A673 (cell line): ENCODE data around the gene CCDC39. TPM values are rescaled to one million over a fixed set of nuclear protein-coding genes. Genes with fewer than 3 reads are reported as not detected.
"Not testable (repeated sequence)": the region's sequence is repeated elsewhere in the genome, so short reads cannot be mapped to it uniquely, and the experiment has no call there.

Source experiments
- BruUV-seq: library from RNA; stranded (reverse); fragments of 400-500 nt; replicated peaks from 2 replicates; lab custom pipeline; 2021; lab: Mats Ljungman, UMichigan
- CTCF ChIA-PET: fragments of 300-600 bp; sonication (Branson Sonifier 250); formaldehyde crosslinking; loops from one replicate; lab custom pipeline; 2022; ENCODE audit warnings: antibody characterized with exemption; lab: Charles Lee
- POLR2A ChIA-PET: fragments of 300-600 bp; sonication (Branson Sonifier 250); formaldehyde crosslinking; loops from one replicate; lab custom pipeline; 2022; ENCODE audit warnings: antibody characterized with exemption; ENCODE audit not compliant: low non-redundant PET; lab: Charles Lee
- DNase-seq: peaks from one replicate; pipeline ENCODE4 v3.0.0-alpha.2; 2015; ENCODE audit warnings: low spot score
- H3K27ac ChIP-seq: fragments of 200-600 bp; sonication (generic); 2 replicates; pipeline ENCODE4 v1.5.1; 2016; ENCODE audit warnings: mixed run types, low read depth, mild to moderate bottlenecking, mixed read lengths, antibody characterized with exemption, low read length; ENCODE audit not compliant: poor library complexity, severe bottlenecking
- H3K27me3 ChIP-seq: fragments of 200-600 bp; sonication (generic); replicated peaks from 2 replicates; pipeline ENCODE4 v1.6.1; 2017; ENCODE audit warnings: mixed run types, low read depth, mild to moderate bottlenecking, mixed read lengths, antibody characterized with exemption, low read length; ENCODE audit not compliant: insufficient read depth, poor library complexity
- H3K36me3 ChIP-seq: fragments of 200-600 bp; sonication (generic); 2 replicates; pipeline ENCODE4 v1.6.1; 2016; ENCODE audit warnings: mixed run types, mild to moderate bottlenecking, mixed read lengths, antibody characterized with exemption, low read length; ENCODE audit not compliant: insufficient read depth, poor library complexity, severe bottlenecking
- H3K4me1 ChIP-seq: fragments of 200-600 bp; sonication (generic); 2 replicates; pipeline ENCODE4 v1.6.1; 2017; ENCODE audit warnings: mixed run types, mild to moderate bottlenecking, mixed read lengths, antibody characterized with exemption, low read length; ENCODE audit not compliant: insufficient read depth, poor library complexity, severe bottlenecking
- H3K4me3 ChIP-seq: fragments of 200-600 bp; sonication (generic); 2 replicates; pipeline ENCODE4 v1.5.1; 2016; ENCODE audit warnings: low read depth, mixed run types, mild to moderate bottlenecking, mixed read lengths, low read length; ENCODE audit not compliant: poor library complexity, severe bottlenecking
- H3K9me3 ChIP-seq: fragments of 200-600 bp; sonication (generic); 2 replicates; pipeline ENCODE4 v1.6.1; 2016; ENCODE audit warnings: mixed run types, low read depth, mild to moderate bottlenecking, mixed read lengths, antibody characterized with exemption, low read length; ENCODE audit not compliant: poor library complexity, severe bottlenecking
- EZH2 ChIP-seq: fragments of 200-600 bp; sonication (generic); IDR thresholded peaks from 2 replicates; pipeline ENCODE4 v1.6.1; 2017; ENCODE audit warnings: borderline replicate concordance, low read depth, mild to moderate bottlenecking, mixed read lengths, antibody characterized with exemption, low read length; ENCODE audit not compliant: poor library complexity, severe bottlenecking
- intact Hi-C: fragments of 100-400 bp; cut with micrococcal nuclease; formaldehyde crosslinking; loops from one replicate; pipeline ENCODE4 v1.10.0; 2022; ENCODE audit not compliant: unreplicated experiment
- total RNA-seq: library from RNA; stranded (reverse); gene quantifications from 2 replicates; pipeline ENCODE4 v1.2.3, GENCODE V29; 2021
- TF ChIP-seq, protein P1 (sequence below): fragments of 300-800, 200-600 bp; sonication (generic); conservative IDR thresholded peaks from 2 replicates; pipeline ENCODE4 v1.5.1; 2017; ENCODE audit warnings: low read depth, mild to moderate bottlenecking, antibody characterized with exemption, low read length, moderate library complexity, mixed read lengths

CCDC39 gene
- total RNA-seq, 1 experiment from 2014 or later = not detected

DNA sequence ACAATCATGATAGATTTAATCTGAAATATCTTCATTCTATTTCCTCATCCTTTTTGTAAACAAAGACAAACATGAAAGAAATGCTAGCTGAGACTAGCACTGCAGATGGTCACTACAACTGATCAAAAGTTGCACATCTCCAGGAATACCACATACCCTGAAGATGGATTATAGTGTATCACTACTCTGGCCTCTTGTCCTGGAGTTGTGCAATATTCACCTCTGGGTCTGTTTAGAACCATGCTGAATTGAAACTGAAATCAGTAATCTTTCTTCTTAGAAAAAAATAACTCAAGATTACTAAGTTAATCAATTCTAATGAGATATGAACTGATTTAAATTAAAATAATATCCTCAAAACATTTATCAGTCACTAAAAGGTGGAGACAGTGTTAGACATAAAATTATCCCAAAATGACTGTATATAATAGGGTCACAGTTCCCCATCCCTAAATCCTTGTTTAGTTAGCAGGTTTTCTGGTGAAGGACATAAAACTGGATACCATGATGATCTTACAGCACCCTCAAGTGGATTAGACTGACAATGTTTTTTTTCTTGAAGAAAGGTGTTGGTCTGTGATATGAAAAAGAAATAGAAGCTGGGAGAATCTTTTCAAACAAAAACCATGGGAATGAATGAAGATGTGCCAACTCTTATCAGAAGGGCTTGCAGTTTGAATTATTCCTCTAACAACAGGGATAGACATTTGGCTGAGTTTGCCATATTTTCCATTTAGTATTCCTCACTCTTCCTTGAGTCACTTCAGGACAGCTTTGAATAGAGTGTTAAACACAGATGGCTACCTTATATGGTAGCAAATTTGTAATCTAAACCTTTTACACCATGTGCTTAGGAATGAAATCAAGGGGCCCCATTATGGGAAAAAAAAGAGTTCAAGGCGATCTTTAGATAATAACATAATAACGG lies 84.4 kb downstream of the CCDC39 start:
- no TSS peak for BruUV-seq
- intact Hi-C loops = loop anchor here (2.0 to 5.0 kb wide), 2 partner anchors 666 to 783 kb away; no protein-coding TSS in a partner anchor
- no peak overlapping the region for H3K27ac ChIP-seq
- ChIA-PET POLR2A (no interaction called here), CTCF (interaction anchor here (0.9 to 1.0 kb wide), 2 partner anchors 666 to 834 kb away, joined by 3 read pairs; no protein-coding TSS in a partner anchor)
- no peak overlapping the region for H3K4me3 ChIP-seq
- no peak for TF ChIP-seq EZH2
- TF ChIP-seq, protein P1, sequence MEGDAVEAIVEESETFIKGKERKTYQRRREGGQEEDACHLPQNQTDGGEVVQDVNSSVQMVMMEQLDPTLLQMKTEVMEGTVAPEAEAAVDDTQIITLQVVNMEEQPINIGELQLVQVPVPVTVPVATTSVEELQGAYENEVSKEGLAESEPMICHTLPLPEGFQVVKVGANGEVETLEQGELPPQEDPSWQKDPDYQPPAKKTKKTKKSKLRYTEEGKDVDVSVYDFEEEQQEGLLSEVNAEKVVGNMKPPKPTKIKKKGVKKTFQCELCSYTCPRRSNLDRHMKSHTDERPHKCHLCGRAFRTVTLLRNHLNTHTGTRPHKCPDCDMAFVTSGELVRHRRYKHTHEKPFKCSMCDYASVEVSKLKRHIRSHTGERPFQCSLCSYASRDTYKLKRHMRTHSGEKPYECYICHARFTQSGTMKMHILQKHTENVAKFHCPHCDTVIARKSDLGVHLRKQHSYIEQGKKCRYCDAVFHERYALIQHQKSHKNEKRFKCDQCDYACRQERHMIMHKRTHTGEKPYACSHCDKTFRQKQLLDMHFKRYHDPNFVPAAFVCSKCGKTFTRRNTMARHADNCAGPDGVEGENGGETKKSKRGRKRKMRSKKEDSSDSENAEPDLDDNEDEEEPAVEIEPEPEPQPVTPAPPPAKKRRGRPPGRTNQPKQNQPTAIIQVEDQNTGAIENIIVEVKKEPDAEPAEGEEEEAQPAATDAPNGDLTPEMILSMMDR = peak; percentile 56
- DNase-seq = peak; percentile 36
- no peaks in the 10 kb centered on the region for H3K4me1 ChIP-seq
- no peaks in the 10 kb centered on the region for H3K36me3 ChIP-seq
- no peaks in the 10 kb centered on the region for H3K27me3 ChIP-seq
- H3K9me3 ChIP-seq = no peaks in the 10 kb centered on the region

DNA sequence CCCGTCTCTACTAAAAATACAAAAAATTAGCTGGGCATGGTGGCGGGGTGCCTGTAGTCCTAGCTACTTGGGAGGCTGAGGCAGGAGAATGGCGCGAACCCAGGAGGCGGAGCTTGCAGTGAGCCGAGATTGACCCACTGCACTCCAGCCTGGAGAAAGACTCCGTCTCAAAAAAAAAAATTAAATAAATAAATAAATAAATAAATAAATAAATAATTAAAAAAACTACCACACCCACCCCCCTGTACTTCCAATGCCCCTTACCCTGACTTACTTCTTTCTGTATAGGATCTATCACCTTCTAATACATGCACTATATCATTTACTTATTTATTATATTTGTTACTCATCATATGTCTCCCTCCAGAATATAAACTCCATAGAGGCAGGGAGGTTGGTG lies 85.7 kb downstream of the CCDC39 start:
- H3K4me1 ChIP-seq, H3K27ac ChIP-seq, H3K9me3 ChIP-seq, H3K27me3 ChIP-seq, CTCF ChIA-PET, POLR2A ChIA-PET, H3K4me3 ChIP-seq, BruUV-seq, H3K36me3 ChIP-seq, DNase-seq: not testable (repeated sequence)
- intact Hi-C loops = loop anchor here (2.0 kb wide), 1 partner anchor 665 kb away; no protein-coding TSS in a partner anchor

DNA sequence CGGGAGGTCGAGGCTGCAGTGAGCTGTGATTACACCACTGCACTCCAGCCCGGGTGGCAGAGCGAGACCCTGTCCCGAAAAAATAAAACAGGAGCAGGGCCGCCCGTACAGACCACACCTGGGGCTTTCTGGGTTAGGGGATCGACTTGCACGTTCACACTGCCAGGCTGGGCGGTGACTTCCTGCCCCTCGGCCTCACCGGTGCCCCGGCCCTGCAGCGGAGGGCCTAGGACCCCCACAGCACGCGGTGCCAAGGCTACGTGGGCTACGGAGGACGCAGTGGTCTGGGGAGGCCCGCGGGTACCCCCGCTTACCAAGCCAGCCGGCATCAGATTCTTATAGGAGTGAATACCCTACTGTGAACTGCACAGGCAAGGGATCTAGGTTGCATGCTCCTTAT lies 88.9 kb downstream of the CCDC39 start:
- peaks cover 19% of the 10 kb centered on the region for H3K27me3 ChIP-seq
- H3K4me1 ChIP-seq = no peaks in the 10 kb centered on the region
- intact Hi-C loops = no loop called here
- POLR2A ChIA-PET = no interaction called here
- no peak overlapping the region for H3K27ac ChIP-seq
- TF ChIP-seq, protein P1 = no peak
- TF ChIP-seq EZH2 = no peak
- no TSS peak for BruUV-seq
- H3K4me3 ChIP-seq = no peak overlapping the region
- CTCF ChIA-PET = no interaction called here
- H3K9me3 ChIP-seq = no peaks in the 10 kb centered on the region
- no peaks in the 10 kb centered on the region for H3K36me3 ChIP-seq
- DNase-seq = no peak
